ENCODE measurements around the gene EN1.

DNA sequence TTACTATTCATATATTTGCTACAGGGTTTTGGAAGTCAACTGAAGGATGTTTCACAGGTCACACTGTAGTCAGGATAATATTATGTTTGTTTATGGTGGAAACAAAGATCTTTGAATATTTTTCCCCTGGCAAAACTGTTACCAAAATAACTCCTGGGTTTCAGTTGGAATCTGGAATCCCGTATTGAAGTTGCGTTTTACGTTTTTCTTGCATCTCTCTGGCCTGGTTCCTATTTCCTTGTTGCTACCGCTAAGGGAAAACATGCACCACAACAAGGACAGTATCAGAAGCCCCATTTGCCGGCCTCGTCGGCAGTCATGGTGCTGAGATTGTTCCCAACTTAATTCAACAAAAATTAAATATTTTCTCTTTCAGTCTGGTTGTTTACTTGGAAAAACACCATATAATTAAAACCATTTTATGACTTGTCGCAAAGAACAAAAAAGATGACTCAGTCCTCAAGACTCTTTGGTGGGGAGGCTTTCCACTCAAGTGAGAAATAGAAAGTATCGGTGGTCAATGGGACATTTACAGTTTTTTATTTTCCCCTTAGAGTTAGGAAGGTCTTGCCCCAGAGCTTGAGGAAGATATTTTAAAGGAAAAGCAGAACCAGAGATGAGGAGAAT, 42.3 kb downstream of the EN1 start:
- TF ChIP-seq, protein P1, sequence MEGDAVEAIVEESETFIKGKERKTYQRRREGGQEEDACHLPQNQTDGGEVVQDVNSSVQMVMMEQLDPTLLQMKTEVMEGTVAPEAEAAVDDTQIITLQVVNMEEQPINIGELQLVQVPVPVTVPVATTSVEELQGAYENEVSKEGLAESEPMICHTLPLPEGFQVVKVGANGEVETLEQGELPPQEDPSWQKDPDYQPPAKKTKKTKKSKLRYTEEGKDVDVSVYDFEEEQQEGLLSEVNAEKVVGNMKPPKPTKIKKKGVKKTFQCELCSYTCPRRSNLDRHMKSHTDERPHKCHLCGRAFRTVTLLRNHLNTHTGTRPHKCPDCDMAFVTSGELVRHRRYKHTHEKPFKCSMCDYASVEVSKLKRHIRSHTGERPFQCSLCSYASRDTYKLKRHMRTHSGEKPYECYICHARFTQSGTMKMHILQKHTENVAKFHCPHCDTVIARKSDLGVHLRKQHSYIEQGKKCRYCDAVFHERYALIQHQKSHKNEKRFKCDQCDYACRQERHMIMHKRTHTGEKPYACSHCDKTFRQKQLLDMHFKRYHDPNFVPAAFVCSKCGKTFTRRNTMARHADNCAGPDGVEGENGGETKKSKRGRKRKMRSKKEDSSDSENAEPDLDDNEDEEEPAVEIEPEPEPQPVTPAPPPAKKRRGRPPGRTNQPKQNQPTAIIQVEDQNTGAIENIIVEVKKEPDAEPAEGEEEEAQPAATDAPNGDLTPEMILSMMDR (conservative IDR thresholded peaks at IDR 0.05; ENCODE audit: low read depth, low read length), result no peak
- TF ChIP-seq EZH2 (IDR thresholded peaks at IDR 0.05; ENCODE audit: borderline replicate concordance, low read depth, low read length, poor library complexity, severe bottlenecking), result no peak
